ENCODE measurements around the gene UNC50. TPM values are rescaled to one million over a fixed set of nuclear protein-coding genes. Genes with fewer than 3 reads are reported as not detected.

Gene UNC50
- total and polyA plus RNA-seq, 2 donors from 2014 or later, result 53.2 to 58.0 TPM

DNA sequence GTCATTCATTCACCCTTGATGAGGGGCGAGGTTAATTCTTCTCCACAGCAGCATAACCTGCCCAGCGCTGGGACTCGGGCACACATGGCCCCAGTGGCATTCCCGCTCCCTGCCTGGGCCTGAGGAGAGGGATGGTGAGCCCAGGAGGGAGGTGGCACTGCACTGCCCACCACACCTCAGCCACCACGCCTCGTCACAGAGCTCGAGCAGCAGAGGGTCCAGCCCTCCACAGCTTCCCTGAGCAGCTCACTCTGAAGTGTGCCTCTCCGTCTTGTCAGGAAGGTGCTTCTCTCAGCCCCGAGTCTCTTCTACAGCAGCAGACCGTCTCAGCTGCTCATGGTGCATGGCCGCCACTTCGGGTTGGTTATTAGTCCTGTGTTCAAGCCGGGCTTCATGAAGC is 35.0 kb upstream of the UNC50 start:
- TF ChIP-seq, protein P1, sequence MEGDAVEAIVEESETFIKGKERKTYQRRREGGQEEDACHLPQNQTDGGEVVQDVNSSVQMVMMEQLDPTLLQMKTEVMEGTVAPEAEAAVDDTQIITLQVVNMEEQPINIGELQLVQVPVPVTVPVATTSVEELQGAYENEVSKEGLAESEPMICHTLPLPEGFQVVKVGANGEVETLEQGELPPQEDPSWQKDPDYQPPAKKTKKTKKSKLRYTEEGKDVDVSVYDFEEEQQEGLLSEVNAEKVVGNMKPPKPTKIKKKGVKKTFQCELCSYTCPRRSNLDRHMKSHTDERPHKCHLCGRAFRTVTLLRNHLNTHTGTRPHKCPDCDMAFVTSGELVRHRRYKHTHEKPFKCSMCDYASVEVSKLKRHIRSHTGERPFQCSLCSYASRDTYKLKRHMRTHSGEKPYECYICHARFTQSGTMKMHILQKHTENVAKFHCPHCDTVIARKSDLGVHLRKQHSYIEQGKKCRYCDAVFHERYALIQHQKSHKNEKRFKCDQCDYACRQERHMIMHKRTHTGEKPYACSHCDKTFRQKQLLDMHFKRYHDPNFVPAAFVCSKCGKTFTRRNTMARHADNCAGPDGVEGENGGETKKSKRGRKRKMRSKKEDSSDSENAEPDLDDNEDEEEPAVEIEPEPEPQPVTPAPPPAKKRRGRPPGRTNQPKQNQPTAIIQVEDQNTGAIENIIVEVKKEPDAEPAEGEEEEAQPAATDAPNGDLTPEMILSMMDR (IDR thresholded peaks at IDR 0.05; ENCODE audit: borderline replicate concordance, extremely low read depth, insufficient read depth), result no peak
- DNase-seq, result no peak

DNA sequence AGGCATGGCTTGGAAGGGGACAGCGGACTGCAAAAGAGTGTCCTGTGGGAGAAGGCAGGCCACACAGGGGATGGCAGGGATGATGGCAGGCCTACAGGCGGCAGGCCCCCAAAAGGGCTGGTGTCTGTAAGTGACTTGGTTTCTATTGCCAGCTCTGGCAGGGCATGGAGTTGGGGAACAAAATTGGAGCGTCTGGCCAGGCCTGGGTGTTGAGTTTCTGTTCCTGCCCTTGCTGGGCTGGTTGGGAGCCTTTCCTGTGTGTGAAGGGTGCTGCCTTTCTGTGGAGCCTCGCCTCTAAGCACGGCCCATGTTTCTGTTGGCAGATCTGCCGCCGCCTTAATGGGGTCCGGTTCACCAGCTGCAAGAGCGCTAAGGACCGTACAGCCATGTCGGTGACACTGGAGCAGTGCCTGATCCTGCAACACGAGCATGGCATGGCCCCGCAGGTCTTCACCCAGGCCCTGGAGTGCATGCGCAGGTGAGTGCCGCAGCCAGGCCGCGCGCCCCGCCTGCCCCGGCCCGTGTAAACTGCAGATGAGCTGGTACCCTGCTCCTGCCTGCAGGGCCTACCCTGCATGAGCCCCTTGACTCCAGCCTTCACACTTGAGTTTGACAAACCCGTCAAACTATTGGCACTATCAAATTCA is 31.6 kb upstream of the UNC50 start:
- TF ChIP-seq, protein P1 (IDR thresholded peaks at IDR 0.05; ENCODE audit: borderline replicate concordance, extremely low read depth, insufficient read depth), result no peak
- Histone ChIP-seq H3K36me3 (ENCODE audit: control insufficient read depth in 2 of 3, insufficient read depth in 3 of 3, low read length in 3 of 3) (peaks cover 0 to 5% (median 0%) of the 10 kb centered on the region in 3 donors), H3K9ac (ENCODE audit: low read length in 3 of 3) (no peak overlapping the region), H3K27me3 (ENCODE audit: control insufficient read depth, insufficient read depth, low read length) (no peaks in the 10 kb centered on the region), H3K9me3 (ENCODE audit: control insufficient read depth in 2 of 3, insufficient read depth in 1 of 3, low read length in 3 of 3) (no peaks in the 10 kb centered on the region), H3K4me3 (ENCODE audit: low read length in 3 of 3) (no peak overlapping the region), H3K27ac (ENCODE audit: low read depth in 2 of 2, low read length in 2 of 2) (no peak overlapping the region), H3K4me1 (ENCODE audit: control insufficient read depth in 2 of 3, insufficient read depth in 2 of 3, low read depth in 1 of 3, low read length in 3 of 3) (no peaks in the 10 kb centered on the region)
- FAIRE-seq (no peak), DNase-seq (no peak)
- intact Hi-C loops (cut with DNase I), result no loop called here

More for the DNA sequence above, 35.0 kb upstream of the UNC50 start:
- peaks cover 0 to 13% (median 8%) of the 10 kb centered on the region in 3 donors for H3K36me3 ChIP-seq (ENCODE audit: control insufficient read depth in 2 of 3, insufficient read depth in 3 of 3, low read length in 3 of 3)
- no peak overlapping the region for H3K27ac ChIP-seq (ENCODE audit: low read depth in 2 of 2, low read length in 2 of 2)
- intact Hi-C loops (cut with DNase I), result no loop called here
- no peaks in the 10 kb centered on the region for H3K9me3 ChIP-seq (ENCODE audit: control insufficient read depth in 2 of 3, insufficient read depth in 1 of 3, low read length in 3 of 3)
- H3K27me3 ChIP-seq (ENCODE audit: control insufficient read depth, insufficient read depth, low read length), result no peaks in the 10 kb centered on the region
- H3K4me3 ChIP-seq (ENCODE audit: low read length in 3 of 3), result no peak overlapping the region
- no peak overlapping the region for H3K9ac ChIP-seq (ENCODE audit: low read length in 3 of 3)
- no peak for FAIRE-seq
- H3K4me1 ChIP-seq (ENCODE audit: control insufficient read depth in 2 of 3, insufficient read depth in 2 of 3, low read depth in 1 of 3, low read length in 3 of 3), result no peaks in the 10 kb centered on the region

DNA sequence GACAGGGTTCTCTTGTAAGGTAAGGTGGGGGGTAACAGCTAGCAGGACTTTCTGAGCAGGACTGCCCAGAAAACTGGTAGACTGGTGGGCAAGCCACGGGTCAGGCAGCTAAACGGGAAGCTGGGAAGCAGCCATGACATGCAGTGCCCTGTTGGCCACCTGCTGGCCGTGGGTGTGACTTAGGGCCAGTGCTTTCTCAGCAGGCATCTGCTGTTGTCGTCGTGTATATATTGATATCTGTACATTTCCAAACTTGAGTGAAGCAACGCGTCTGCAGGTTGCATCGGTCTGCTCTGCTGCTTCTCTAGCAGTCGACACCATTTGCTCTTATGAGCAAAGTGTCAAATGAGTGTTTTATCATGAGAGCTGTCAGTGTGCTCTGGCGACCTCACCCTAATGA is 31.1 kb upstream of the UNC50 start:
- peaks cover 0 to 5% (median 4%) of the 10 kb centered on the region in 3 donors for H3K36me3 ChIP-seq (ENCODE audit: control insufficient read depth in 2 of 3, insufficient read depth in 3 of 3, low read length in 3 of 3)
- FAIRE-seq, result no peak

More for the DNA sequence above, 31.1 kb upstream of the UNC50 start:
- H3K4me1 ChIP-seq (ENCODE audit: control insufficient read depth in 2 of 3, insufficient read depth in 2 of 3, low read depth in 1 of 3, low read length in 3 of 3), result no peaks in the 10 kb centered on the region
- H3K9me3 ChIP-seq (ENCODE audit: control insufficient read depth in 2 of 3, insufficient read depth in 1 of 3, low read length in 3 of 3), result no peaks in the 10 kb centered on the region
- H3K27me3 ChIP-seq (ENCODE audit: control insufficient read depth, insufficient read depth, low read length), result no peaks in the 10 kb centered on the region
- H3K27ac ChIP-seq (ENCODE audit: low read depth in 2 of 2, low read length in 2 of 2), result no peak overlapping the region
- H3K4me3 ChIP-seq (ENCODE audit: low read length in 3 of 3), result no peak overlapping the region
- DNase-seq, result no peak
- intact Hi-C loops (cut with DNase I), result no loop called here
- TF ChIP-seq, protein P1 (IDR thresholded peaks at IDR 0.05; ENCODE audit: borderline replicate concordance, extremely low read depth, insufficient read depth), result no peak
- H3K9ac ChIP-seq (ENCODE audit: low read length in 3 of 3), result no peak overlapping the region

Measured in kidney (tissue), 14 donors.